Measurements from ENCODE around the gene TPD52L3.

The TPD52L3 gene

GRCh38 chr9:6367128-6367890, 39.1 kb downstream of the TPD52L3 start:
- H3K9me3 Mint-ChIP-seq: peaks cover 19% of the 10 kb centered on the region
- H3K27me3 Mint-ChIP-seq (ENCODE audit: low read depth): peaks cover under 1% of the 10 kb centered on the region
- H3K36me3 Mint-ChIP-seq (ENCODE audit: low read depth): no peaks in the 10 kb centered on the region
- no peak overlapping the region for H3K4me3 Mint-ChIP-seq
- no peaks in the 10 kb centered on the region for H3K4me1 Mint-ChIP-seq (ENCODE audit: low read depth)
- no peak overlapping the region for H3K27ac Mint-ChIP-seq

- no peaks in the 10 kb centered on the region for H3K27me3 Mint-ChIP-seq (ENCODE audit: low read depth)
- H3K4me1 Mint-ChIP-seq (ENCODE audit: low read depth): no peaks in the 10 kb centered on the region
- H3K27ac Mint-ChIP-seq: no peak overlapping the region
- H3K36me3 Mint-ChIP-seq (ENCODE audit: low read depth): no peaks in the 10 kb centered on the region
- H3K9me3 Mint-ChIP-seq: peaks cover 22% of the 10 kb centered on the region
- H3K4me3 Mint-ChIP-seq: no peak overlapping the region
Measured at GRCh38 chr9:6368831-6369230, 40.7 kb downstream of the TPD52L3 start.
